Adrenal gland (tissue), 5 donors: ENCODE results near the gene ZNF550.

Experiments used
- POLR2A ChIP-seq, 2 donors: fragments of 450-650 bp; IDR thresholded peaks; one replicate each; pipeline ENCODE4 v1.6.1; 2017; ENCODE audit warnings: antibody characterized with exemption in 2 of 2, mild to moderate bottlenecking in 2 of 2, moderate library complexity in 1 of 2
- TF ChIP-seq, protein P1 (sequence below), 6 experiments: fragments of 450-650 bp in 4 of 6; fragments of 200-600 bp in 2 of 6; sonication (generic) in 1 of 6; IDR thresholded peaks; 1 replicate in 5 of 6; 2 replicates in 1 of 6; pipeline versions ENCODE4 v1.5.1 to v1.8.0; 2016 to 2021; ENCODE audit warnings: antibody characterized with exemption in 6 of 6, mild to moderate bottlenecking in 2 of 6, moderate library complexity in 1 of 6
- donor health status: DM: no; HTN: no; CAD: no.

DNA sequence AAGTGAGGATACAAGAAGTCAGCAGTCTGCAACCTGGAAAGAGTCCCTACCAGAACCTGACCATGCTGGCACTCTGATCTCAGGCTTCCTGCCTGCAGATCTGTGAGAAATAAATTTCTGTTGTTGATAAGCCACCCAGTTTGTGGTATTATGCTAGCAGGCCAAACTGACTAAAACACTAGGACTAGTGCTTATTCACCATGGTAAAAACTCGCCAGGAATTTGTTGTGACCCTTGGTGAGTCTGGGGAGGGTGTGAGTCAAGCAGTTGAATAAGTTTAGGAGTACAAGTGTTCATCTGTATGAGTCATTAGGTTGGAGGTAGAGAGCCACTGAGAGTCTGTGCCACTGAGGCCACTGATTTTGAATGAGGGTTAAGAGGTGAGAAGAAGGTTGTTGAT, 27.9 kb upstream of the ZNF550 start:
- TF ChIP-seq, protein P1, sequence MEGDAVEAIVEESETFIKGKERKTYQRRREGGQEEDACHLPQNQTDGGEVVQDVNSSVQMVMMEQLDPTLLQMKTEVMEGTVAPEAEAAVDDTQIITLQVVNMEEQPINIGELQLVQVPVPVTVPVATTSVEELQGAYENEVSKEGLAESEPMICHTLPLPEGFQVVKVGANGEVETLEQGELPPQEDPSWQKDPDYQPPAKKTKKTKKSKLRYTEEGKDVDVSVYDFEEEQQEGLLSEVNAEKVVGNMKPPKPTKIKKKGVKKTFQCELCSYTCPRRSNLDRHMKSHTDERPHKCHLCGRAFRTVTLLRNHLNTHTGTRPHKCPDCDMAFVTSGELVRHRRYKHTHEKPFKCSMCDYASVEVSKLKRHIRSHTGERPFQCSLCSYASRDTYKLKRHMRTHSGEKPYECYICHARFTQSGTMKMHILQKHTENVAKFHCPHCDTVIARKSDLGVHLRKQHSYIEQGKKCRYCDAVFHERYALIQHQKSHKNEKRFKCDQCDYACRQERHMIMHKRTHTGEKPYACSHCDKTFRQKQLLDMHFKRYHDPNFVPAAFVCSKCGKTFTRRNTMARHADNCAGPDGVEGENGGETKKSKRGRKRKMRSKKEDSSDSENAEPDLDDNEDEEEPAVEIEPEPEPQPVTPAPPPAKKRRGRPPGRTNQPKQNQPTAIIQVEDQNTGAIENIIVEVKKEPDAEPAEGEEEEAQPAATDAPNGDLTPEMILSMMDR (IDR thresholded peaks at IDR 0.05) = no peak
- TF ChIP-seq POLR2A (IDR thresholded peaks at IDR 0.05) = no peak
